ENCODE data around the gene LIN54.

The LIN54 gene

GRCh38 chr4:82890528-82890900 is 120.1 kb downstream of the LIN54 start:
- no peak for DNase-seq

- no peak for DNase-seq
Observed at GRCh38 chr4:82889287-82889686, 121.3 kb downstream of the LIN54 start.

GRCh38 chr4:82886147-82886942 is 124.3 kb downstream of the LIN54 start:
- DNase-seq: no peak

- no peak for DNase-seq
Observed at GRCh38 chr4:82885410-82885809, 125.2 kb downstream of the LIN54 start.
